ENCODE results near the gene NFIA. TPM values are rescaled to one million over a fixed set of nuclear protein-coding genes. Genes with fewer than 3 reads are reported as not detected.

NFIA gene
- total RNA-seq, 1 donor from 2014 or later, result 68.1 TPM

DNA sequence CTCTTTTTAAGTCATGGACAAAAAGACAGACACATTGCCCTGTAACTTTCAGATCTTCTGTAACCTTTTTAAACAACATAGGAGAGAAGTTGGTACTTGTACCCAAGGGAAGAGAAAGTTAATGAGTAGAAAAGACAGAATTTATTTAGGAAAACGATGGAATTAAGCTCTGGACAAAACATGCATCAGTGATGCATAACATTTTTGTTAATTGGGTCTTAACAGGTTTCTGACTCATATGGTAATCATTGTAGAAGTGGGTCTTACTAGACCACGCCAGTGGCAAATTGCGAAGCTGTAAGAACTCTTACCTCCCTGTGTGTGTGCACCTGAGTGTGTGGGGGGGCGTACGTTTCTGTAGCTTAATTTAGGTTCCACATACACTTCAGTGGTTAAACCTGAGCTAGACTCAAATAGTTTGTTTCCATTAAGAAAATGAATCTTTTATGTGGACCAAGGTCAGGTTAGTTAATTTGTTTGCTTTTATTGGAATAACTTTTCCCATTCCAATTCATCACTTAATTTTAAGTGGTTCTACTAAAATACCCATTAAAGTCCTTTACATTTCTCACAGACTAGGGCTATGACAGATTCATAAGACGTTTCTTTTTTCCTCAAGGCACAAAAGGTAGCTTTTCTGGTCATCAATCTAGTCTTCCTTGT lies 48.1 kb downstream of the NFIA start:
- DNase-seq, result no peak

- DNase-seq, result no peak
Measured at GRCh38 chr1:61131248-61131647, 48.9 kb downstream of the NFIA start.

GRCh38 chr1:61131716-61132115 lies 49.4 kb downstream of the NFIA start:
- DNase-seq, result peak; percentile 92

- no peak for DNase-seq
Measured at GRCh38 chr1:61132176-61132638, 49.8 kb downstream of the NFIA start.

- DNase-seq, result peak; percentile 65
Measured at GRCh38 chr1:61132645-61133334, 50.4 kb downstream of the NFIA start.

GRCh38 chr1:61133335-61134019 lies 51.1 kb downstream of the NFIA start:
- DNase-seq, result no peak

DNA sequence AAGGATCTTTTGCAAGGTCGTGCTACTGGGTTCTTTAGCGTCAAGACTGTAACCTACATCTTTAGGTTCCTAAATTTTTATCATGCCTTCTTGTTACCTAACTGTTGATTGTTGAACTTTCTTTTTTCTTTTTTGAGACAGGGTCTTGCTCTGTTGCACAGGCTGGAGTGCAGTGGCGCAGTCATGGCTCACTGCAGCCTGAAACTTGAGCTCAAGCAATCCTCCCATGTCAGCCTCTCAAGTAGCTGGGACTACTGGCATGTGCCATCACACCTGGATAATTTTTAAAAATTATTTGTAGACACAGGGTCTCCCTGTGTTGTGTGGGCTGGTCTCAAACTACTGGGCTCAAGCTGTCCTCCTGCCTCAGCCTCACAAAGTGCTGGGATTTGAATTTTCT lies 52.9 kb downstream of the NFIA start:
- DNase-seq, result no peak

- no peak for DNase-seq
Measured at GRCh38 chr1:61138305-61138704, 55.9 kb downstream of the NFIA start.

- DNase-seq, result no peak
Measured at GRCh38 chr1:61138921-61139774, 56.8 kb downstream of the NFIA start.

- no peak for DNase-seq
Measured at GRCh38 chr1:61139775-61140549, 57.6 kb downstream of the NFIA start.

GRCh38 chr1:61140778-61141177 lies 58.4 kb downstream of the NFIA start:
- no peak for DNase-seq

GRCh38 chr1:61141288-61142042 lies 59.1 kb downstream of the NFIA start:
- no peak for DNase-seq

DNA sequence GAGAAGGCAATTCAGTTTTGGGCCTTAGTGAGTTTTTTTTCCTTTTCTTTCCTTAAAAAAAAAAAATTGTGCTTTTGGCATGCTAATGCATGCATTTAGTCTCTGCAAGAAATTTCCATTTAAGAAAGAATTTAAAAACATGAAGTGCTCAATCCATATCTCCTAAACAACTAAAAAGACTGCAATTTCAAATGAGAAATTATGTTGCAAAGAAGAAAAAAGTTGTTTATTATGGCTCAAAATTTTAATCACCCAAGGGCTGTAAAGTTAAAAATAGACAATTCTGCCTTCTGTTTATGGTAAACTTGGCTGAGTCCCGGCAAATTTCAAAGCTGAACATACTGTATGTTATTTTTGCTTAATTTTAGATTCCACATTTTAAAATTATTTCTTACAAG lies 59.7 kb downstream of the NFIA start:
- DNase-seq, result no peak

DNA sequence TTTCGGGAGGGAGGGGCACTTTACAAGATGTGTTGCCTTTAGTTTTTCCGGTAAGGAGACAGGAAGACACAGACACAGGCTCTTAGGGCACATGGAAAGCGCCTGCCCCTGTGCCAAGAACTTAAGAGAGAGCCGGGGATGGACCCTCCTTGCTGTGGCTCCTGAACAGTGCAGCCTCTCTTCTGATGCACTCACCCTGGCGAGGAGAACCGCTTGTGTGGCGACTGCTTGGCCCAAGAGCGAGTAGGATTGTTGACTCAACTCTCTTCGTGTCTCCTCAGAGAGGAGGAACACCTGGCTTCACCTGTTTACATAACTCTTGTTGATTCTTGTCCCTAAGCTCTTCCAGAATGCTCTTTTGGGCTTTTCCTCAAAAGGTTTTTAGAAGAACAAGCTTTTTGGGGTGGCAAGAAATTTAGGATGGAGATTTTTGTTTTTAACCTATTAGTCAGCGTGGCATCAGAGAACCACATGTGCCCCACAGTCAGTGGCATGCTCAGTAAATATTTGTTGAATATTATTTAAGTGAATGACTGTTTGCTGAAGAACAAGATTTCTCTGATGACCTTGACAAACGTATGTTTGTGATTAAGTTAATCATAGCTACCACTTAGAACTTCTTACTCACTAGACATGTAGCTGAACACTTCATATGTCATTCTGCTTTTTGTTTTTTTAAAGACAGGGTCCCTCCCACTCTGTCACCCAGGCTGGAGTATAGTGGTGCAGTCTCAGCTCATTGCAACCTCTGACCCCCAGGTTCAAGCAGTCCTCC lies 60.6 kb downstream of the NFIA start:
- DNase-seq, result no peak

DNA sequence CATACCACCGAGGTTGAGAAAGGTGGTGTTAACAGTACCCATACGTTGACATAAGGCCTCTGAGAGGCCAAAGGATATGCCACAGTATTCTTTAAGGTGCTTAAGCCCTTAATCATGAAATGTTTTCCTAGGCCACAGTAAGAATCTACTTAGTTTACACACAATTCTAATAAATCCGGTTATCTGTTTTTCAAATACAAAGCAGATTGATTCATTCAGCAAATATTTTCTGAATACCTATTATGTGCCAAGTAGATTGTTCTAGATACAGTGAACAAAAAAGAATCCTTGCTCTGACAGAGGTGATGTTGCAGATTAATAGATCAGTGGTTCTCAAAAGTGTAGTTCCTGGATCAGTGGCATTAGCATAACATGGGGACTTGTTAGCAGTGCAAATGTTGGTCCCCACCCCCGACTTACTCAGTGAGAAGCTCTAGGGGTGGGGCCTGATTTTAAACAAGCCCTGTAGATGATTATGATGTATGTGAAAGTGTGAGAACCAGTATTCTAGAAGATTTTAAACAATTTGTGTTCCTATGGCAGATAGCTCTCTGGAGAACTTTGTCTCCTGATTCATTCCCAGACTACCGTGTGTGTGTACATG lies 61.6 kb downstream of the NFIA start:
- DNase-seq, result no peak

DNA sequence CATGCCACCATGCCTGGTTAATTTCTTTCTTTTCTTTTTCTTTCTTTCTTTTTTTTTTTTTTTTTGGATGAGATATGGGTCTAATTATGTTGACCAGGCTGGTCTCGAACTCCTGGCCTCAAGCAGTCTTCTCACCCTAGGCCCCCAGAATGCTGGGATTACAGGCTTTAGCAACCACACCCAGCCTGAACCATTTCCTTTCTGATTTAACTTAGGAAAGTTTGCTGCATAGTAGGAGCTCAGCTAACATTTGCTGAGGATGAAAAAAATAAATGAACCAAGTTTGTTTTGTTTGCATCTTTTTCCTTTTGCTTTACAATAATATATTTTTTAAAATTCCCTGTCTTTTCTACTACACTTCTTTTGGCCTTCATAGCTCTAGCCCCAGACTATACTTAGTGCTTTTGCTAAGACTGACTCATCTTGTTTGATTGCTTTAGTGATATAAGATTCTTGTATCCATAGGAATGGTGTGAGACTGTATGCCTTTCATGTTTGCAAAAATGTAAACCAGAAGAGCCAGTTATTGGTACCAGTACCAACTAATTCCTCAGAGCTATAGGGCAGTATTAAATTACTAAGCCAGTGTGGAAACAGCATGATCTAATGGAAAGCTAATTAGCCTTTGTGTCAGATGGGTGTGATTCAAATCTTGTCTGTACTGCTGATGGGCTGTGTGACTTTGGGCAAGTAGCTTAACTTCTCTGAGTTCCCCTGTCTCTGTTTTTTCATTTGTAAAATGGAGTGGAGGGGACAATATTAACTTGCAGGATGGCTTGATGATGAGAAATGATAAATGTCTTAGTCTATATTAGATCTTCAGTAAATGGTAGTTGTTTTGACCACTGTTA lies 66.9 kb downstream of the NFIA start:
- no peak for DNase-seq

GRCh38 chr1:61151565-61151964 lies 69.2 kb downstream of the NFIA start:
- DNase-seq, result no peak

GRCh38 chr1:61152066-61152465 lies 69.7 kb downstream of the NFIA start:
- DNase-seq, result no peak
